Astrocyte (in vitro differentiated cells and primary cell): ENCODE data around the gene PNRC2.

Experiments
- EZH2 ChIP-seq: IDR thresholded peaks from 2 replicates; pipeline ENCODE4 v1.6.1; 2012; ENCODE audit warnings: mild to moderate bottlenecking, low read length, inconsistent platforms; ENCODE audit not compliant: insufficient read depth
- TF ChIP-seq, protein P1 (sequence below): IDR thresholded peaks from 2 replicates; pipeline ENCODE4 v1.5.1; 2011; ENCODE audit warnings: low read depth, mild to moderate bottlenecking, inconsistent platforms, low read length, moderate library complexity; ENCODE audit not compliant: insufficient read depth

DNA sequence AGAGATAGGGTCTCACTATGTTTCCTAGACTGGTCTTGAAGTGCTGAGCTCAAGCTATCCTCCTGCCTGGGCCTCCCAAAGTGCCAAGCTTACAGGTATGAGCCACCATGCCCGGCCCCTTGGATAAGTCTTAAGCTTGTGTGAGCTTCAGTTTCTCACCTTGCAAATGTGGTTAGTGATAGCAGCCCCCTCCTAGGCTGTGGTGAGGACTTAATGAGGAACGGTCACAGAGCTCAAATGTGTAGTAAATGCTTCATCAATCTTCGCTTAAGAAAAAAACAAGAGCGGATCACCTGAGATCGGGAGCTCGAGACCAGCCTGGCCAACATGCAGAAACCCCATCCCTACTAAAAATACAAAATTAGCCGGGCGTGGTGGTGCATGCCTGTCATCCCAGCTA lies 49.5 kb upstream of the PNRC2 start:
- TF ChIP-seq, protein P1, sequence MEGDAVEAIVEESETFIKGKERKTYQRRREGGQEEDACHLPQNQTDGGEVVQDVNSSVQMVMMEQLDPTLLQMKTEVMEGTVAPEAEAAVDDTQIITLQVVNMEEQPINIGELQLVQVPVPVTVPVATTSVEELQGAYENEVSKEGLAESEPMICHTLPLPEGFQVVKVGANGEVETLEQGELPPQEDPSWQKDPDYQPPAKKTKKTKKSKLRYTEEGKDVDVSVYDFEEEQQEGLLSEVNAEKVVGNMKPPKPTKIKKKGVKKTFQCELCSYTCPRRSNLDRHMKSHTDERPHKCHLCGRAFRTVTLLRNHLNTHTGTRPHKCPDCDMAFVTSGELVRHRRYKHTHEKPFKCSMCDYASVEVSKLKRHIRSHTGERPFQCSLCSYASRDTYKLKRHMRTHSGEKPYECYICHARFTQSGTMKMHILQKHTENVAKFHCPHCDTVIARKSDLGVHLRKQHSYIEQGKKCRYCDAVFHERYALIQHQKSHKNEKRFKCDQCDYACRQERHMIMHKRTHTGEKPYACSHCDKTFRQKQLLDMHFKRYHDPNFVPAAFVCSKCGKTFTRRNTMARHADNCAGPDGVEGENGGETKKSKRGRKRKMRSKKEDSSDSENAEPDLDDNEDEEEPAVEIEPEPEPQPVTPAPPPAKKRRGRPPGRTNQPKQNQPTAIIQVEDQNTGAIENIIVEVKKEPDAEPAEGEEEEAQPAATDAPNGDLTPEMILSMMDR, result no peak
- no peak for TF ChIP-seq EZH2
